Pulmonary artery endothelial cell (primary cell): ENCODE measurements around the gene PLXND1. TPM values are rescaled to one million over a fixed set of nuclear protein-coding genes. Genes with fewer than 3 reads are reported as not detected.
A peak's percentile ranks its signal among the peaks of the same experiment; 100 is the strongest.

ENCODE experiments used
- DNase-seq: peaks from one replicate; pipeline ENCODE4 v3.0.0-alpha.2; 2011; ENCODE audit warnings: low read depth, low spot score
- total RNA-seq: library from RNA; depleted of rRNA; stranded (reverse); fragments of >200 nt; gene quantifications from 2 replicates; pipeline ENCODE4 v1.2.3, GENCODE V29; 2014

Gene PLXND1
- total RNA-seq, 1 donor from 2014 or later = 339 TPM

- DNase-seq = no peak
Measured at GRCh38 chr3:129602309-129602708, 4.2 kb downstream of the PLXND1 start.

GRCh38 chr3:129601713-129602112, 4.8 kb downstream of the PLXND1 start:
- no peak for DNase-seq

GRCh38 chr3:129600348-129600747, 6.1 kb downstream of the PLXND1 start:
- DNase-seq = no peak

- DNase-seq = peak; percentile 92
Measured at GRCh38 chr3:129599607-129600006, 6.9 kb downstream of the PLXND1 start.

GRCh38 chr3:129599073-129599472, 7.4 kb downstream of the PLXND1 start:
- peak; percentile 54 for DNase-seq

GRCh38 chr3:129598484-129598883, 8.0 kb downstream of the PLXND1 start:
- DNase-seq = no peak

- DNase-seq = no peak
Measured at GRCh38 chr3:129598000-129598381, 8.5 kb downstream of the PLXND1 start.

GRCh38 chr3:129597087-129597999, 9.1 kb downstream of the PLXND1 start:
- no peak for DNase-seq

GRCh38 chr3:129596194-129597086, 10.0 kb downstream of the PLXND1 start:
- DNase-seq = peak; percentile 93

- no peak for DNase-seq
Measured at GRCh38 chr3:129595544-129596193, 10.8 kb downstream of the PLXND1 start.

GRCh38 chr3:129594907-129595390, 11.5 kb downstream of the PLXND1 start:
- no peak for DNase-seq

- no peak for DNase-seq
Measured at GRCh38 chr3:129594409-129594808, 12.1 kb downstream of the PLXND1 start.

GRCh38 chr3:129593595-129594339, 12.7 kb downstream of the PLXND1 start:
- DNase-seq = no peak

GRCh38 chr3:129593230-129593594, 13.3 kb downstream of the PLXND1 start:
- DNase-seq = no peak

GRCh38 chr3:129592381-129593131, 13.9 kb downstream of the PLXND1 start:
- no peak for DNase-seq

- no peak for DNase-seq
Measured at GRCh38 chr3:129591932-129592331, 14.5 kb downstream of the PLXND1 start.

- no peak for DNase-seq
Measured at GRCh38 chr3:129590215-129590614, 16.3 kb downstream of the PLXND1 start.

- no peak for DNase-seq
Measured at GRCh38 chr3:129587566-129588210, 18.8 kb downstream of the PLXND1 start.

GRCh38 chr3:129586746-129587430, 19.6 kb downstream of the PLXND1 start:
- no peak for DNase-seq
